ENCODE results near the gene IGFL2. TPM values are rescaled to one million over a fixed set of nuclear protein-coding genes. Genes with fewer than 3 reads are reported as not detected.

IGFL2 gene
- not detected in 2 replicates for total RNA-seq

DNA sequence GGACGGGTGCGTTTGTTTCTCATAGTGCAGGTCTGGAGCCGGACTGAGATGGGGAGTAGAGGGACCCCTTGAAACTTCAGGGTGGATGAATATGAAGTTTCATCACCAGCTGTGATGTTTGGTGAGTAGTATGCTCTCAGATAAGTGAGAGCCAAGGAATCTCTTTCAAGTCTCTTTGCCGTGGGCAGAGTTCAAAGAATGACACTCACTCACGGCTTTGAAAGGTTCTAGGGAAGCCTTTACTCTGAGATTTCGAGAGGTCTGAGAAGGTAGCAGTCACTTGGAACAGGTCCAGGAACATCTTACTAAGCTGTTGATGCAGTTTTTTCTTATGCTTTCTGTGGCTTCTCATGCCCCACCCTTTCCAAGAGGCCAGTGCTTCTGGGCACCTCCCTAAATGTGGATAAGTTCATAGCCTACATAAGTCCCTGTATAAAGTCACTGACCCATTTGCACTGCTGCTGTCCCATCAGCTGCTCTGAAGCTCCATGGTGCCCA is at the start of gene IGFL2:
Gene IGFL2 (plus strand): TSS at position 448 of the 498 bp plus-strand sequence. CDS start 41 bp downstream, at position 489.

DNA sequence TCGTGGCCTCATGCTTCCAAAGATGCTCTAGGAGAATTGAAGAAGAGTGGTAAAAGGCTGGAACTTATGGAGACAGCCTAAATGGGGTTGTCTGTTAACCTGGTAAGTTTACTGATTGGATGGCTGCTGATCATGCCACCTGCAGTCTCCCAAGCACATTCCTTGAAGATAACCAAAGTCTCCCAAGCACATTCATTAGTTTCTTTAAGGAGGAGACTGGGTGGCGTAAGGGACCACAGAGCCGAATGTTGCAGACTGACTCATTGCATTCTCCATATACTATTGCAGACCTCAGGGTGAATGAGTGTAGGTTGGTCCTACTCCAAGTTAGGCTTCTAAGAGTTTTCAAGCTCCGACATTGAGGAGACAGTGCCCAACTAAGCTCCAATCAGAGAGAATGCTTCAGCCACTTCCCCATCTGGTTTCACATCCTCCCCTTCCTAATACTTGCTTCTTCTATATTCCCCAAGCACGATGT is 23.4 kb upstream of the IGFL2 start, which contains the start of gene IGFL3:
Gene IGFL3 (minus strand): TSS at position 51 of the 478 bp plus-strand sequence. CDS start 39 bp downstream, at position 12.

Other genes starting within 250 kb of the IGFL2 start
- gene MYPOP, start 245.6 kb upstream of the IGFL2 start, total RNA-seq, result 0.69 and 0.79 TPM in 2 replicates
- gene NANOS2, start 233.5 kb upstream of the IGFL2 start, total RNA-seq, result not detected in 2 replicates
- gene NOVA2, start 174.4 kb upstream of the IGFL2 start, total RNA-seq, result under 0.01 TPM in 2 replicates
- gene CCDC61, start 152.8 kb upstream of the IGFL2 start, total RNA-seq, result 6.6 and 9.0 TPM in 2 replicates
- gene PGLYRP1, start 125.2 kb upstream of the IGFL2 start, total RNA-seq, result not detected in 2 replicates
- gene IGFL4, start 107.2 kb upstream of the IGFL2 start, total RNA-seq, result 0.16 TPM in 1 of 2 replicates, not detected in the other
- gene IGFL3, start 23.6 kb upstream of the IGFL2 start, total RNA-seq, result not detected in 2 replicates
- gene IGFL1, start 81.5 kb downstream of the IGFL2 start, total RNA-seq, result not detected in 2 replicates
- gene HIF3A, start 148.8 kb downstream of the IGFL2 start, total RNA-seq, result 1.3 TPM in 1 of 2 replicates, not detected in the other
- 42.1 and 42.3 TPM in 2 replicates for gene PPP5C, start 198.8 kb downstream of the IGFL2 start, total RNA-seq